ENCODE results near the gene ZNF324.

GRCh38 chr19:58428617-58429016 lies 38.3 kb upstream of the ZNF324 start:
- TF ChIP-seq EZH2 (IDR thresholded peaks at IDR 0.05; ENCODE audit: borderline replicate concordance), result no peak
- TF ChIP-seq, protein P1, sequence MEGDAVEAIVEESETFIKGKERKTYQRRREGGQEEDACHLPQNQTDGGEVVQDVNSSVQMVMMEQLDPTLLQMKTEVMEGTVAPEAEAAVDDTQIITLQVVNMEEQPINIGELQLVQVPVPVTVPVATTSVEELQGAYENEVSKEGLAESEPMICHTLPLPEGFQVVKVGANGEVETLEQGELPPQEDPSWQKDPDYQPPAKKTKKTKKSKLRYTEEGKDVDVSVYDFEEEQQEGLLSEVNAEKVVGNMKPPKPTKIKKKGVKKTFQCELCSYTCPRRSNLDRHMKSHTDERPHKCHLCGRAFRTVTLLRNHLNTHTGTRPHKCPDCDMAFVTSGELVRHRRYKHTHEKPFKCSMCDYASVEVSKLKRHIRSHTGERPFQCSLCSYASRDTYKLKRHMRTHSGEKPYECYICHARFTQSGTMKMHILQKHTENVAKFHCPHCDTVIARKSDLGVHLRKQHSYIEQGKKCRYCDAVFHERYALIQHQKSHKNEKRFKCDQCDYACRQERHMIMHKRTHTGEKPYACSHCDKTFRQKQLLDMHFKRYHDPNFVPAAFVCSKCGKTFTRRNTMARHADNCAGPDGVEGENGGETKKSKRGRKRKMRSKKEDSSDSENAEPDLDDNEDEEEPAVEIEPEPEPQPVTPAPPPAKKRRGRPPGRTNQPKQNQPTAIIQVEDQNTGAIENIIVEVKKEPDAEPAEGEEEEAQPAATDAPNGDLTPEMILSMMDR (IDR thresholded peaks at IDR 0.05; ENCODE audit: poor library complexity), result no peak
